RWPE1 (cell line): Measurements from ENCODE around the gene CARMIL1.
"Not testable (repeated sequence)": the region's sequence is repeated elsewhere in the genome, so short reads cannot be mapped to it uniquely, and the experiment has no call there.

Source experiments
- CTCF ChIA-PET: fragments of 350-600 bp; sonication (Branson Sonifier 250); formaldehyde crosslinking; extraction: SDS; loops from one replicate; lab custom pipeline; 2021; lab: Yijun Ruan, JAX
- POLR2A ChIA-PET: fragments of 400-600 bp; formaldehyde crosslinking; extraction: SDS; loops from one replicate; lab custom pipeline; 2020; ENCODE audit warnings: antibody characterized with exemption; ENCODE audit not compliant: low non-redundant PET; lab: Yijun Ruan, JAX
- DNase-seq: peaks from one replicate; pipeline ENCODE4 v3.0.0; 2012; ENCODE audit warnings: low spot score
- H3K27ac ChIP-seq: fragments of 450-650 bp; 2 replicates; pipeline ENCODE4 v1.5.1; 2017
- CTCF ChIP-seq: fragments of 450-650 bp; conservative IDR thresholded peaks from 2 replicates; pipeline ENCODE4 v1.5.1; 2017; ENCODE audit warnings: low read depth, mild to moderate bottlenecking

The CARMIL1 gene

GRCh38 chr6:25370178-25371036 is 91.2 kb downstream of the CARMIL1 start:
- H3K27ac ChIP-seq, result no peak overlapping the region
- ChIA-PET POLR2A (no interaction called here), CTCF (interaction anchor here (0.6 to 1.2 kb wide), 5 partner anchors 11 to 1163 kb away, joined by 3 to 5 read pairs (median 4); no protein-coding TSS in a partner anchor)
- DNase-seq, result no peak
- TF ChIP-seq CTCF, result no peak

GRCh38 chr6:25371037-25371347 is 91.8 kb downstream of the CARMIL1 start:
- CTCF ChIA-PET, result interaction anchor here (0.7 kb wide), 1 partner anchor 86 kb away, joined by 5 read pairs; no protein-coding TSS in a partner anchor
- DNase-seq, result no peak
- no peak for TF ChIP-seq CTCF
- no peak overlapping the region for H3K27ac ChIP-seq
- POLR2A ChIA-PET, result no interaction called here

GRCh38 chr6:25375125-25375524 is 96.0 kb downstream of the CARMIL1 start:
- CTCF ChIA-PET, result no interaction called here
- no peak for DNase-seq
- no peak overlapping the region for H3K27ac ChIP-seq
- POLR2A ChIA-PET, result no interaction called here
- TF ChIP-seq CTCF, result no peak

GRCh38 chr6:25377664-25378063 is 98.5 kb downstream of the CARMIL1 start:
- ChIA-PET POLR2A (no interaction called here), CTCF (no interaction called here)
- no peak overlapping the region for H3K27ac ChIP-seq
- no peak for DNase-seq
- no peak for TF ChIP-seq CTCF

GRCh38 chr6:25381077-25381476 is 101.9 kb downstream of the CARMIL1 start:
- POLR2A ChIA-PET, result no interaction called here
- TF ChIP-seq CTCF, result no peak
- CTCF ChIA-PET, result no interaction called here
- no peak overlapping the region for H3K27ac ChIP-seq
- DNase-seq, result no peak

- CTCF ChIA-PET, POLR2A ChIA-PET, DNase-seq, H3K27ac ChIP-seq: not testable (repeated sequence)
Observed at GRCh38 chr6:25382476-25382875, 103.3 kb downstream of the CARMIL1 start.

GRCh38 chr6:25384234-25384633 is 105.1 kb downstream of the CARMIL1 start:
- ChIA-PET POLR2A (no interaction called here), CTCF (no interaction called here)
- no peak overlapping the region for H3K27ac ChIP-seq
- no peak for DNase-seq
- TF ChIP-seq CTCF, result no peak
